HepG2 (cell line): ENCODE results near the gene PPP2R2D. TPM values are rescaled to one million over a fixed set of nuclear protein-coding genes. Genes with fewer than 3 reads are reported as not detected.
A peak's percentile ranks its signal among the peaks of the same experiment; 100 is the strongest.

Experiments used
- AKAP8 ChIP-seq: sonication (generic); formaldehyde crosslinking; IDR thresholded peaks from 2 replicates; pipeline ENCODE4 v1.5.1; 2020; ENCODE audit warnings: mild to moderate bottlenecking, missing genetic modification reagents
- CENPT ChIP-seq: sonication (generic); formaldehyde crosslinking; IDR thresholded peaks from 2 replicates; pipeline ENCODE4 v1.8.0; 2022; ENCODE audit warnings: low read depth, mild to moderate bottlenecking, moderate library complexity, missing genetic modification reagents
- IRF9 ChIP-seq: sonication (generic); formaldehyde crosslinking; IDR thresholded peaks from 2 replicates; pipeline ENCODE4 v1.8.0; 2022; ENCODE audit warnings: missing genetic modification reagents, mild to moderate bottlenecking, borderline replicate concordance
- JUNB ChIP-seq: sonication (generic); formaldehyde crosslinking; IDR thresholded peaks from 2 replicates; pipeline ENCODE4 v1.8.0; 2022; ENCODE audit warnings: missing genetic modification reagents, mild to moderate bottlenecking, borderline replicate concordance
- MED1 ChIP-seq: sonication (generic); formaldehyde crosslinking; IDR thresholded peaks from 2 replicates; pipeline ENCODE4 v1.4.0; 2020; ENCODE audit warnings: missing genetic modification reagents
- MLX ChIP-seq: IDR thresholded peaks from 2 replicates; pipeline ENCODE4 v1.6.1; 2016
- NR2F2 ChIP-seq: IDR thresholded peaks from 2 replicates; pipeline ENCODE4 v1.6.1; 2012; ENCODE audit warnings: low read depth, inconsistent platforms, borderline replicate concordance
- SPEN ChIP-seq: sonication (generic); formaldehyde crosslinking; IDR thresholded peaks from 2 replicates; pipeline ENCODE4 v1.5.1; 2020; ENCODE audit warnings: low read depth, mild to moderate bottlenecking, missing genetic modification reagents
- TARDBP ChIP-seq: sonication (generic); formaldehyde crosslinking; IDR thresholded peaks from 2 replicates; pipeline ENCODE4 v1.8.0; 2022; ENCODE audit warnings: mild to moderate bottlenecking, missing genetic modification reagents
- ZBTB10 ChIP-seq: sonication (generic); formaldehyde crosslinking; IDR thresholded peaks from 2 replicates; pipeline ENCODE4 v1.4.0; 2020; ENCODE audit warnings: missing genetic modification reagents, borderline replicate concordance
- ZNF136 ChIP-seq: sonication (generic); formaldehyde crosslinking; IDR thresholded peaks from 2 replicates; pipeline ENCODE4 v1.8.1; 2022; ENCODE audit warnings: low read depth, mild to moderate bottlenecking, moderate library complexity, missing genetic modification reagents
- ZNF343 ChIP-seq: sonication (generic); formaldehyde crosslinking; IDR thresholded peaks from 2 replicates; pipeline ENCODE4 v1.4.0; 2020; ENCODE audit warnings: mild to moderate bottlenecking, missing genetic modification reagents
- ZNF724P ChIP-seq: sonication (generic); formaldehyde crosslinking; IDR thresholded peaks from 2 replicates; pipeline ENCODE4 v1.8.0; 2022; ENCODE audit warnings: missing genetic modification reagents, borderline replicate concordance
- ZNF747 ChIP-seq: sonication (generic); formaldehyde crosslinking; IDR thresholded peaks from 2 replicates; pipeline ENCODE4 v1.8.1; 2023; ENCODE audit warnings: missing genetic modification reagents, mild to moderate bottlenecking, borderline replicate concordance
- polyA plus RNA-seq, 8 experiments: library from polyadenylated mRNA; depleted of rRNA in 3 of 8; stranded (reverse) in 7 of 8; unstranded in 1 of 8; fragments of >200 nt; fragmentation: Illumina TruSeq in 4 of 8; extraction: Trizol in 4 of 8; gene quantifications; 2 replicates each; pipeline versions ENCODE4 v1.2.1 to v1.2.3, GENCODE V29; 2011 to 2016; ENCODE audit warnings: low read depth in 4 of 8, missing spikeins in 1 of 8, mixed read lengths in 1 of 8; ENCODE audit not compliant: insufficient read depth in 1 of 8
- total RNA-seq, 5 experiments: library from RNA; depleted of rRNA; stranded (reverse); fragments of >200 nt; fragmentation: Illumina TruSeq; extraction: Trizol; gene quantifications; 2 replicates each; pipeline ENCODE4 v1.2.3, GENCODE V29; 2016; ENCODE audit warnings: low read depth in 1 of 5
- TF ChIP-seq, protein P1 (sequence below): sonication (generic); formaldehyde crosslinking; IDR thresholded peaks from 2 replicates; pipeline ENCODE4 v1.8.0; 2022; ENCODE audit warnings: mild to moderate bottlenecking, missing genetic modification reagents; ENCODE audit not compliant: insufficient replicate concordance
- TF ChIP-seq, protein P2 (sequence below): sonication (generic); formaldehyde crosslinking; IDR thresholded peaks from 2 replicates; pipeline ENCODE4 v1.9.0; 2022; ENCODE audit warnings: missing genetic modification reagents, mild to moderate bottlenecking, borderline replicate concordance
- TF ChIP-seq, protein P3 (sequence below): sonication (generic); formaldehyde crosslinking; IDR thresholded peaks from 2 replicates; pipeline ENCODE4 v1.4.0; 2020; ENCODE audit warnings: missing genetic modification reagents

PPP2R2D gene
- total and polyA plus RNA-seq, 2 of the 13 experiments (the other 11 are each of a cell fraction or from before 2014, with no cell fraction given) = 32.7 to 33.2 TPM

GRCh38 chr10:131981429-131982184 lies 80.8 kb downstream of the PPP2R2D start, which contains the start of gene BNIP3 (continued):
- TF ChIP-seq ZNF136 (0 out of 2 replicates have a peak, but pooled peaks have one; percentile 65), ZNF747 (CRISPR knock-in tag) (0 out of 2 replicates have a peak, but pooled peaks have one; percentile 47), TARDBP (CRISPR knock-in tag) (no peak; the same call in 1 of the 2 replicates), MLX (0 out of 2 replicates have a peak, but pooled peaks have one; percentile 35), JUNB (CRISPR knock-in tag) (peak; percentile 35; the same call in 1 of the 2 replicates), SPEN (CRISPR knock-in tag) (peak; percentile 72; the same call in 1 of the 2 replicates), IRF9 (CRISPR knock-in tag) (peak; percentile 50; the same call in 1 of the 2 replicates), MED1 (peak; percentile 78), CENPT (CRISPR knock-in tag) (peak; percentile 96; the same call in 1 of the 2 replicates), AKAP8 (CRISPR knock-in tag) (peak; percentile 89; the same call in 1 of the 2 replicates), ZNF343 (0 out of 2 replicates have a peak, but pooled peaks have one; percentile 66), ZBTB10 (0 out of 2 replicates have a peak, but pooled peaks have one; percentile 52), ZNF724P (CRISPR knock-in tag) (peak; percentile 28; the same call in 1 of the 2 replicates), NR2F2 (peak; percentile 17; the same call in 1 of the 2 replicates)
- TF ChIP-seq, protein P1, sequence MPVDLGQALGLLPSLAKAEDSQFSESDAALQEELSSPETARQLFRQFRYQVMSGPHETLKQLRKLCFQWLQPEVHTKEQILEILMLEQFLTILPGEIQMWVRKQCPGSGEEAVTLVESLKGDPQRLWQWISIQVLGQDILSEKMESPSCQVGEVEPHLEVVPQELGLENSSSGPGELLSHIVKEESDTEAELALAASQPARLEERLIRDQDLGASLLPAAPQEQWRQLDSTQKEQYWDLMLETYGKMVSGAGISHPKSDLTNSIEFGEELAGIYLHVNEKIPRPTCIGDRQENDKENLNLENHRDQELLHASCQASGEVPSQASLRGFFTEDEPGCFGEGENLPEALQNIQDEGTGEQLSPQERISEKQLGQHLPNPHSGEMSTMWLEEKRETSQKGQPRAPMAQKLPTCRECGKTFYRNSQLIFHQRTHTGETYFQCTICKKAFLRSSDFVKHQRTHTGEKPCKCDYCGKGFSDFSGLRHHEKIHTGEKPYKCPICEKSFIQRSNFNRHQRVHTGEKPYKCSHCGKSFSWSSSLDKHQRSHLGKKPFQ = peak; percentile 75
- TF ChIP-seq, protein P2, sequence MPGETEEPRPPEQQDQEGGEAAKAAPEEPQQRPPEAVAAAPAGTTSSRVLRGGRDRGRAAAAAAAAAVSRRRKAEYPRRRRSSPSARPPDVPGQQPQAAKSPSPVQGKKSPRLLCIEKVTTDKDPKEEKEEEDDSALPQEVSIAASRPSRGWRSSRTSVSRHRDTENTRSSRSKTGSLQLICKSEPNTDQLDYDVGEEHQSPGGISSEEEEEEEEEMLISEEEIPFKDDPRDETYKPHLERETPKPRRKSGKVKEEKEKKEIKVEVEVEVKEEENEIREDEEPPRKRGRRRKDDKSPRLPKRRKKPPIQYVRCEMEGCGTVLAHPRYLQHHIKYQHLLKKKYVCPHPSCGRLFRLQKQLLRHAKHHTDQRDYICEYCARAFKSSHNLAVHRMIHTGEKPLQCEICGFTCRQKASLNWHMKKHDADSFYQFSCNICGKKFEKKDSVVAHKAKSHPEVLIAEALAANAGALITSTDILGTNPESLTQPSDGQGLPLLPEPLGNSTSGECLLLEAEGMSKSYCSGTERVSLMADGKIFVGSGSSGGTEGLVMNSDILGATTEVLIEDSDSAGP = peak; percentile 68; the same call in 1 of the 2 replicates
- TF ChIP-seq, protein P3, sequence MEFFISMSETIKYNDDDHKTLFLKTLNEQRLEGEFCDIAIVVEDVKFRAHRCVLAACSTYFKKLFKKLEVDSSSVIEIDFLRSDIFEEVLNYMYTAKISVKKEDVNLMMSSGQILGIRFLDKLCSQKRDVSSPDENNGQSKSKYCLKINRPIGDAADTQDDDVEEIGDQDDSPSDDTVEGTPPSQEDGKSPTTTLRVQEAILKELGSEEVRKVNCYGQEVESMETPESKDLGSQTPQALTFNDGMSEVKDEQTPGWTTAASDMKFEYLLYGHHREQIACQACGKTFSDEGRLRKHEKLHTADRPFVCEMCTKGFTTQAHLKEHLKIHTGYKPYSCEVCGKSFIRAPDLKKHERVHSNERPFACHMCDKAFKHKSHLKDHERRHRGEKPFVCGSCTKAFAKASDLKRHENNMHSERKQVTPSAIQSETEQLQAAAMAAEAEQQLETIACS = peak; percentile 54; the same call in 1 of the 2 replicates
